Measurements from ENCODE around the gene ANO1.

Gene ANO1

DNA sequence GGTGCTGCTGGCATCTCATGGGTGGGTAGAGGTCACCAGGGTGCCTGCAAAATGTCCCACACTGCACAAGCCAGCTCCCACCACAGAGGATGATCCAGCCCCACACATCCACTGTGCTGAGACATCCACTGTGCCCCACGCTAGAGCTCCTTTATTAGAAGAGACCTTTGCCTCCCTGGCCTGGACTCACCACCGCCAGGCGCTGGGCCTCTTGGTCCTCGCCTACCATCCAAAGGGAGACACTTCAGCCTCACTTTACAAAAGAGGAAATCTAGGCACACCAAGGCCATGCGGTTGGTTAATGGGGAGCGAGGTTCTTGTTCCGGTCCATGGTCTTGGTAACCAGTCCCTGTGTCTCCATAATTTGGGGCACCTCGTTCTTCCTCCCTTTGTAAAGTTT lies 3.4 kb upstream of the ANO1 start:
- no peak for DNase-seq

DNA sequence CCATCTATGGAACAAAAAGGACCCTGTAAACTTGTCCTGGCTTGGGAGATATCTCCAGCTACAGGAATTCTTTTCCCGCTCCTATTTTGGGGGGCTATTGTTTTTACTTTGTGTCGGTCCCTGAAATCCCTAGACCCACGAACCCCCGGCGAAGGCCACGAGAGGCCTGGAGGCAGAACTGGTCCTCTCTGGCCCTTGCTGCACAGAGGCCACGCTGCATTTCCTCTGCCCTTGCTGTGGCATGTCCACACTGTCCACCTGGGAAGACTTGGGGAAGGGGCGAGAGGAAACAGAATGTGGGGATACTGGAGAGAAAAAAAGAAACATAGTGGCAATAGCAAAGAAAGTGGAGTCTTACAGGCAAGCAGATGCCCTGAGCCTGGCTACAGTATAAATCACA lies 2.3 kb upstream of the ANO1 start:
- no peak for DNase-seq

DNA sequence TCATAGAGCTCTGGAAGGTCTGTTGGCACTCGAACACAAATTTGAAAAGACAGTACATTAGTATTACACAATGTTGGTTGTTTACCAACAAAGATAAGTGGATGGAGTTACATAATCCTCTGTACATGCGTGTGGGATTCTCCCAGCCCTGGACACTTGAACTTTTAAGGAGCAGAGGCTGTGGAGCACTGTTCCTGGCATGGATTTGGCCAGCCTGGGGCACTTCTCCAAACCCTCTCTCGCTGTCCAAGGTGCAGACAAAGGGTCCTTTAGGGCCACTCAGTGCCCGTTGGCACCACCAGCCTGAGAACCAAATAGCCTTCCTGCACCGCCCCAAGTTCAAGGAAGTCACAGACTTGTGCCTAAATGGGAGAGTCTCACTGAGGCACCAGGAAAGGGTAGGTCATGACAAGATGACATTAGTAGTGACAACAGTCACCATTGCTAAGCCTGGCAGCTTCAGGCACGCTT lies 1.6 kb upstream of the ANO1 start:
- no peak for DNase-seq

DNA sequence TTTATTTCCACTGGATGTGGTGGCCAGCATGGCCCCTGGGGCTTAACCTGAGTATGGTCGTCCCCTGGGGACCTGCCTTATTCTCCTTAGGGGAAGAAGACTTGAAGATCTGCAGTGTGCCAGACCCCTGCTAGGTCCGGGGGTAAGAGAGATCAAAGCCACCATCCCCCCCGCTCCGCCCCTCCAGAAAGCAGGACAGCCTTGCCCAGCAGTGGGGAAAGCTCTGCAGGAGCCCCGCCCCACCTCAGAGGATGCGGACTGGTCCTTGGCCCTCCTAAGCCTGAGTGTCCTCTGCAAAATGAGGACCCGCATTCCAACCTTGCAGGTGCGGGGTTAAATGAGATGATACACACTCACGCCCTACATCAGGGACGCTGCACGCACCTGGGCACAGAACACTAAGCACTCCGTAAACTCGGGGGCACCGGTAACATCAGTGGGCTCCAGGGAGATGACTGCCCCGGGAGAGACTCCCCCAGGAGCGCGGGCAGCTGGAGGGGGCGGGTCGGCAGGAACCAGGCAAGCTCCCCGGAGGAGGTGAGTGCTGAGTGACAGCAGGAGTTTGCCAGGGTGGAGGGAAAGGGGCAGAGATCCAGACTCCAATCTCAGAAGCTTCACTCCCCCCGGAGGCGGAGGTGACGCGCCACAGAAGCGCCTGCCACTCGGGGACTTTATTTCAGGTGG lies 564 bp upstream of the ANO1 start:
- DNase-seq: no peak

DNA sequence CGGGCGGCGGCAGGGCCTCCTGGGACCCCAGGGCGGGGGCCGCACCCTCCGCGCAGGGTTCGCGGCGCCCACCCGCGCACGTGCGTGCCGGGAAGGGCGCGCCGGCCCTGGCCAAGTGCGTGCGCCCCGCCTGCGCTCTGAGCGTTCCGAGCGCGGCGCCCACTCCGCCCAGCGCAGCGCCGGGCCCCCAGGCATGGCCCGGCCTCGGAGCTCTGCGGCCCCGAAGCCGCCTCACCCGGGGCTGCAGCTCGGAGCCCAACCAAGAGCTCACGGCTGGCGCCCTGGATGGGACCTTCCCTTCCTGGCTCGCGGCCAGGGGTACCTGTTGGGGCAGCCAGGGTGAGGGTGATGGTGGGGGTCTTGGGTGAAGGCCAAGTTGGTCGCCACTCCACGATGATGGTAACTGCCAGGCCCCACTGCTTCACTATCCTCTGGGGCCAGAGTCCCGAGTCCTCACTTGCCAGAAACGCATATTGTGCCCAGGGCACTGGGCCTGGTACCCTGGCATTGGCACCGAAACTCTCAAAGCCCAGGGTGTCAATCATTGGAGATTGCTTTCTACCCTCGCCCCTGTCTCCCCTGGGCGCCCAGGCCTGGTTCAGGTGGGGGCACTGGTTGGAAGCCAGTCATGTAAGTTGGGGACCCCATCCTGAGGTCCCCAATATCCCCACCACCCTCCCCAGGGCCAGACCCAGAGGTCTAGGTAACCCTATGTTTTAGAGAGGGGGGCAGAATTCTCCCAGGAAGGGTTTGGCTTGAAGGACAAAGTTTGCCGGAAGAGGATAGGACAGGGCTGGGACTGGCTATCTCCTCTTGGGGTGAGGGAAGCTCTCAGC lies 882 bp downstream of the ANO1 start:
- no peak for DNase-seq

DNA sequence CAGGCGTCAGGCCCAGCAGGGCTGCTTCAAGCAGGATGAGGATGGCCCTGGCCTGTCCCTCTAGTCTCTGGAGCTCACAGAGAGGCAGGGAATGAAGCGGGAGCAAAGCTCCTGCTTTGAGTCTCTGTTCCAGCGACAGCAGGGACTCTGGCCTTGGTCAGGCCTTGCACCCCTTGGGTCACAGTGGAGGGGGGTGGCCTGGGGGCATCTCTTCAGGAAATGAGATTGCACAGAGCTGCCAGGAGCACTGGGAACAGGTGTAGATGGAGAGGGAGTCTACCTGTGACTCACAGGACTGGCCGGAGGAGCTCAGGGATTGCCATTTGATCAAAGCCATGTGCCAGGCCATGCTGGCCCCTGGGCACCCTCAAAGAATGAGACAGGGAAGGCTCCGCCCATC lies 1.6 kb downstream of the ANO1 start:
- DNase-seq: no peak

DNA sequence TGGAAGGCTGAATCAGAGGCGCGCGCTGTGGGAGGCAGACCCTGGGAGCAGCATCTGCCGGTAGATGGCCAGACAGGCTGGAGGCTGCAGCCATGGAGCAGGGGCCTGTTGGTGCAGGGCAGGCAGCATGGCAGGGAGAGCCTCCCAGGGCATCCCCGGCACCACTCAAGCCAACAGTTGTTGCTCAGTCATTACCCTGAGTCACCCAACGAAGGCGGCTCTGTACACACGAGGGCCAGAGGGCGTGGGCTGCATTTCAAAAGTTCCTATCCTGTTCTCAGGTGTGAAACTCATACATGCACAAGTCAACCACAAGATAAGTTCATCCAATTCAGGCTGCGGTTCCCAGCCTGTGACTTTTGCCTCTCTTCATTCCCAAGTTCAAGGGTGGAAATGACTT lies 2.6 kb downstream of the ANO1 start:
- DNase-seq: no peak

DNA sequence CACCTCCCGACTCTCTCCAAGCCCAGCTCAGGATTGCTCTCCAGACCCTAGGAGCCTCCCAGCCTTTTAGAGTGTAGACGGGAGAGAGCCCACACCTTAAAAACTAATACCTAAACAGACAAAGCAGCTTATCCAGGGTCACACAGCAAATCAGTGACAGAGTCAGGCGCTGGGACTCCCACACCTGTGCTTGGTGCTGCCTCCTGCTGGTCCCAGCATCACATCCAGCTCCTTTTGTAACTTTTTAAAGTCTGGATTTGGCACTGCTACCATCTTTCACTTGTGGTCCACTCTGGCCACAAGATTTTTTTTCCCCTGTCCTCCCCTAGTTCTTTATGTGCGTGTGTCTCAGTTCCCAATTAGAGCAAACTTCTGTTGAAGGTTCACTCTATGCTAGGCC lies 4.7 kb downstream of the ANO1 start:
- DNase-seq: no peak

DNA sequence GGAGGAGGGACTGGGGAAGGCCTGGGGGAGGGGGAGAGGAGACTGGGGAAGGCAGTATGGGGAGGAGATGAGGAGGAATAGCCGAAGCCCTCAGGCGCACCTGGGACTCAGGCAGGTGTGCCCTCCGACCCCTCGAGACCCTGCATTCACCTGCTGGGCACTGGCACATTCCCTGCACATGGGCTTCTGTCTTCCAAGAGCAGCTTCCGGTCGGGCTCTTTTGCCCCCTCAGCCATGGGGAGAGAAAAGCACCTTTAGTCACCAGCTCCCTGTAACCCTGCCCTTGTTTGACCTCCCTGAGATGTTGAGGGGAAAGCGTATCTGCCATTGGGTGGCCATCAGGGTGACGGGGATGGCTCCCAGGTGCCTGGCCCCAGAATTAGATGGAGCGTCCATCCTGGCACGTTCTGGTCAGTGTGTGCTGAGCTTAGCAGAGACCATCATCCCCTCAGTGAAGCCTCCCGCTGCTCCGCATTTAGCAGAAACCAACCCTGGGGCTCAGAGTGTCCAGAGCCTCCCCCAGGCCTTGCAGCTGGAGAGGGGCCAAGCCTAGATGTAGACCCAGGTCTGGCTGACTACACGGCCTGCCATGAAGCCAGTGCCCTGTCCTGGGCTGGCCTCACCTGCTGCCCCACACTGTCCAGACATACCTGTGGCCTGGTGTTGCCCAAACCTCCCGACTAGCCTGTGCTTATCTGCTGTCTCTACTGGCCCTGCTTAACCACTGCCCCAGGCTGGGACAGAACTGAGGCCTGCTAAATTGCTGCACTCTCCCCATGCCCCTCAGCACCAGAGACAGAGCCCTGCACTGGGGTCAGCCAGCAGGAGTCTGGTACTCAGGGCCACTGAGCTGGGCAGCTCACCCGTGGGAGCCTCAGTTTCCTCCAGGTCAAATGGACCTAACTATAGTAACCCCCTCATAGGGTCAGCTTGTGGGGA lies 6.2 kb downstream of the ANO1 start:
- DNase-seq: no peak

DNA sequence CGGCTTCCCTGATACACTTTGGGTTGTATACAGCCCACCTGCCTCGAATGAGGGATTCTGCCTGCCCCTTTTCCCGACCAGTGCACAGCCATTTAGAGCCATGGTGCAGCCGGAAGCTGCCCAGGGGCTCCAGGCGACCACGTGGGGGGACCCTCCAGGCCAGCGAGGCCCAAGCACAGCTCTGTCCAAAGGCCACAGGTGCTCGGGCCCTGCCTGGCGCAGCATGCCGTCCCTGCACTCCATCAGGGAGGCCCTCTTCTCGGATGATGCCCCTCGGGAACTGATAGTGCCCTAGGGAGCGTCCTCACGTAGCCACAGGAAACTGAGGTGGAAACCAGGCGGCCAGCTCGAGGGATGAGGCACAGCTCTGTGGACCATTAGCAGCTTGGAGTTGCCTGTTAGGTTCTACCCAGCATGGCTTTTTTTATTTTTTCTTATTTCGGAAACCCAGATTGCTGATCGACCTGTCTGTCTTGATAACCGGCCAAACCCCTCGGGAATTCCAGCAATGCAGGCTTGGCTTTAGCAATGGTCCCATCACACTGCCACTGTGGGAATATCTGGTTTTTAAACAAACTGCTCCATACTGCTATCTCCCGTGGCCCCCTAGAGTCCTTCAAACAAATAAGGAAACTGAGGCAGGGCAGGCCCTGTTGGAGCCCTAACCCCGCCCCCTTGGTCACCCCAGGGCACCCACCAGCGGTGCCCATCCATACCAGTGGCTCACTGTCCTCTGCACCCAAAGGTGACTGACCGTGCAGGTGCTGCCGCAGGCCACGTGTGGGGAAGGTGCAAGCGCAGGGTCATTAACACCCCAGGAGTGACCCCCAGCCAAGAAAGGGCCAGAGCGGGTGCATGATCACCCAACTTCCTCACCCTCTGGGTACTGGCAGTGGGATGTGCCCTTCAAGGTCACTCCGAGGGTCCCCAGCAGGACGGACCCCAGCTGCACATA lies 8.0 kb downstream of the ANO1 start:
- no peak for DNase-seq

DNA sequence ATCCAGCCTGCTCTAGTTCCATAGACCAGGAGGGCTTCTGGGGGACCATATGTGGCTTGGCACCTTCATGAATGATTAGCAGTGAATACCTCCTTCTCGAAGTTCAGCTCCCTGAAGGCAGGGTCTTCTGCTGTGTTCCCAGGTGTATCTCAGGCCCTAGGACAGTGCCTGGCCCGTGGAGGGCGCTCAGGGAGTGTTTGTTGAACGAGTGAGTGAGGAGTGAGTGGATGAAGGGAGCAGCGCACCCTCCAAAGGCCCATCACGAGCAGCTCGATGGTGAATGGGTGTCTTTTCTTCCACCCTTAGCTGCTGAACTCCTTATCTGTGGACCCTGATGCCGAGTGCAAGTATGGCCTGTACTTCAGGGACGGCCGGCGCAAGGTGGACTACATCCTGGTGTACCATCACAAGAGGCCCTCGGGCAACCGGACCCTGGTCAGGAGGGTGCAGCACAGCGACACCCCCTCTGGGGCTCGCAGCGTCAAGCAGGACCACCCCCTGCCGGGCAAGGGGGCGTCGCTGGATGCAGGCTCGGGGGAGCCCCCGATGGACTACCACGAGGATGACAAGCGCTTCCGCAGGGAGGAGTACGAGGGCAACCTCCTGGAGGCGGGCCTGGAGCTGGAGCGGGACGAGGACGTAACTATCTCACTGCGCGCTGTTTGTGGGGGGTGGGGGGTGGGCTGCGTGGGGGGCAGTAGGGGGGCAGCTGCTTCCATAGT lies 9.5 kb downstream of the ANO1 start:
- no peak for DNase-seq

DNA sequence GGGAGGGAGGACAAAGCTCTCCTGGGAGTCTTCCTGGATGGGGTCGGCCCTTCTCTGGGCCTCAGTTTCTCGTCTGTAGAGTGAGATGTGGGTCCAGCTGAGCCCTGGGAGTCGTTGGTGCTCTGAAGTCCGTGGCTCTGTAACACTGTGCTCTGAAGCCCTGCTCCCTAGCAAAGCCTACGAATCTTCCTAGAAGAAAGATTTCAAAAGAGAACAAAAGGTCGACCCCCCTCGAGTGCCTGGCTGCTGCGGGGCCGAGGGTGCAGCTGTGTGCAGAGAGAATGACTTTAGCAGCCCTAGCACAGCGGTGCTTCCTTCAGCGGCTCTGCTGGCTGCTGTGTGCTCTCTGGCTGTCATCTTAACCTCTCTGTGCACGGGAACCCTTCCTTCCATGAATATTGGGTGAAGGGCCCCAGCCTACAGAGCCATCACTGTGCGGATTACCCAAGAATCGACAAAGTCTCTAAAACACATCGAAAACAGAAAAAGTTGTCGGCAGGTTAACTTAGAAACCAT lies 10.7 kb downstream of the ANO1 start:
- no peak for DNase-seq

DNA sequence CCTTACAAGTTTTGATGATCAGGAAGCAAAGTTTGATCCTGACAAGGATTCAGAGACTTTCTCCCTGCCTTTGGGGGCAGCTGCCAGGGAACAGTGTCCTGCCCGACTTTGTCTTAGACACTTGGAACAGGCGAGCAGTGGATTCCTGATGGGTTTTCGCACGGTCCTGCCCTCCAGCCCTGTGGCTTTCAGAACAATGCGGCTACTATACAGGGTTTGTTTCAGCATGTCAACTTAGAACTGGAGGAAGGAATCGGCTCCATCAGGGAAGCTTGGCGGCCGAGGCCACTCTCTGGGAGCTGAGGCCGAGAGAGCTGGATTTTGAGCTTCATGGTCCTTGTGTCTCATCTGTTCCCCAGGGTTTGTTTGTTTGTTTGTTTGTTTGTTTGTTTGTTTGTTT lies 11.5 kb downstream of the ANO1 start:
- no peak for DNase-seq

DNA sequence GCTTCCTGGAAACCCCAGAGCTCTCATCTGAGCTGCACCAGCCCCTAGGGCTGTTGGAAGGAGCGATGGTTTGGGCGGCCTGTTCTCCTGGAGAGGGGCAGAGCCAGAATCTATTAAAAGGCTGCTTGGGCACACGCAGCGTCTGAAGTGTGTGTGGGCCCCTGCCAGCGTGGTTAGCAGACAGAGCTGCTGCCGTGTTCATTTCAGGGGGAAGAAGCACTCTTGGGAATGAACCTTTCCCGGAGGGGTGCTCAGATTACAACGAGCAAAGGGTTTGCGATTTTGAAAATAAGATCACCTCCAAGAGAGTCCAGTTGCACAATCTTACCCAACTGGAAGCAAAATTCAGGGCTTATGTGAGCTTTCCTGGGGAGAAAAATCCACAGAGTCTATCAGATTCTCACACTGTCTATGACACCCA lies 12.9 kb downstream of the ANO1 start:
- no peak for DNase-seq

DNA sequence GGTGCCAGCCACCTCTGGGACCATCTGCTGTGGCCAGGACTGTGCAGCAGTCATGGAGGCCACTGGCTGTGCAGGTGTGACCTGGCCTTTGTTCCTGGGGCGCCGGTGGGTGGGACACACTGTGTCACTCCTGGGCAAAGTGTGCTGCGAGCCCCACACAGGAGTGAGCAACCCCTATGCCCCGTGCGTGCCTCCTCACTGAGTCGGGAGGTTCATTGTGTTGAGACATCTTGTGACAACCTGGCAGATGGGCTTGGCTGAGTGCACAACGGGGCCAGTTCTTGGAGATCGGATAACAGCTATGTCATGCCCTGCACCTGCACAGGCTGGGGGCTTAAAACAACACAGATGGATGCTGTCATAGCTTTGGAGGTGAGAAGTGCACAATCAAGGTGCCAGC lies 13.5 kb downstream of the ANO1 start:
- DNase-seq: no peak

DNA sequence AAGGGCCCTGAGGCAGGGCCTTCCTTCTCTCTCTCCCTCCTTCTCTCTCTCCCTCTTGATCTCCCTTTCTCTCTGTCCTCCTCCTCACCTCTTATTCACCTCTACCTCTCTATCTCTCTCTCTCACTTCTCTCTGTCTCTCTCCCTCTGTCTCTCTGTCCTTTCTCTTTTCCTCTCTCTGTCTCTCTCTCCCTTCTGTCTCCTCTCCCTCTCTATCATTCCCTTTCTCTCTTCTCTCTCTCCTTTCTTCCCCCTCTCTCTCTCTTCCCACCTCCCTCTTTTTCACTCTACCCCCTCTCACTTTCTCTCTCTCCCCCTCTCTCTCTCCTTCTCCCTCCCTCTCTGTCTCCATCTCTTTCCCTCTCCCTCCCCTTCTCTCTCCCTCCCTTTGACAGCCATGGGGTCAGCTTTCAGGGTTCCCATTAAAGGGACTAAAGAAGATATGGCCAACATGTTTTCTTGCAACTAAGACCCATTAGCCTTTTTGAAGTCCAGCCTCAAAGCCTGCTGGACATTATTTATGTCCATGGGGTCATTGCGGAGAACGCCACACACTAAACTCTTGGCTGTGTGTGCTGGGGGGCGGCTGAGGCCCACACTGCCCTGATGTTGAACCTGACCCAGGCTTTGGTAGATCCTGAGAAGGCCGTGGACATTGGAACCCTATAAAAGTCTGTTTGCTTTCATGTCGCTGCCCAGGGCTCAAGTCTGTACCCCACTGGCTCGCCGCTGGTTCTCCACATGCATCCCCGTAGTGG lies 15.0 kb downstream of the ANO1 start:
- DNase-seq: no peak

DNA sequence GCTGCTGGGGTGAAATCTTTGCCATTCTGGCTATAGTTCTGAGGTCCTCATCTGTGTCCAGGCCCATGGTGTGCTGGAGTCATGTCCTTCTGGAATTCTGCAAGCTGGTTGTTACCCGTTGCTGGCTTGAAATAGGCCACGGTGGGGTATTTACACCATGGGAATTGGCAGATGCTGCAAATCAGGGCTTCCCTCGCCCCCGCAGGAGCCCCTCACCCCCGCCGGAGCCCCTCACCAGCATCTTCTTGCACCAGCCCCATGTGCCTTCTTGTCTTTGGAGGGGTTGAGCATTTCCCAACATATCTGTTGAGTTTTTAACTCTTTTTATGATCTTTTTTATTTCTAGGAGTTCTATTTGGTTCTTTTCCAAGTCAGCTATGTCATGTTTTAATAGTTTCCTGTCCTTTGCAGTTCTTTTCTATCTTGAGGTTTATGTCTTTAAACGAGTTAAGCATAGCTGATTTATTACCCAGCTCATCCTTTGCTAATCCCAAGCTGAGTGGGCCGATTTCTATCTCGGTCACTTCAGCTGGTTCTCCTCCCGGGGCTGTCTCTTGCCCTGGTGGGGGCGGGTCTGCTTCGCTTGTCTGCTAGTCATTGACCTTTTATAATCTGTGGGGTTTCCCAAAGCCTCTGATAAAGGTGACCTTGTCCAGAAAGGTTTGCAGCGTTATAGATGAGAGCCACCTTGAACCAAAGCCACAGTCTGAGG lies 17.6 kb downstream of the ANO1 start:
- DNase-seq: no peak

DNA sequence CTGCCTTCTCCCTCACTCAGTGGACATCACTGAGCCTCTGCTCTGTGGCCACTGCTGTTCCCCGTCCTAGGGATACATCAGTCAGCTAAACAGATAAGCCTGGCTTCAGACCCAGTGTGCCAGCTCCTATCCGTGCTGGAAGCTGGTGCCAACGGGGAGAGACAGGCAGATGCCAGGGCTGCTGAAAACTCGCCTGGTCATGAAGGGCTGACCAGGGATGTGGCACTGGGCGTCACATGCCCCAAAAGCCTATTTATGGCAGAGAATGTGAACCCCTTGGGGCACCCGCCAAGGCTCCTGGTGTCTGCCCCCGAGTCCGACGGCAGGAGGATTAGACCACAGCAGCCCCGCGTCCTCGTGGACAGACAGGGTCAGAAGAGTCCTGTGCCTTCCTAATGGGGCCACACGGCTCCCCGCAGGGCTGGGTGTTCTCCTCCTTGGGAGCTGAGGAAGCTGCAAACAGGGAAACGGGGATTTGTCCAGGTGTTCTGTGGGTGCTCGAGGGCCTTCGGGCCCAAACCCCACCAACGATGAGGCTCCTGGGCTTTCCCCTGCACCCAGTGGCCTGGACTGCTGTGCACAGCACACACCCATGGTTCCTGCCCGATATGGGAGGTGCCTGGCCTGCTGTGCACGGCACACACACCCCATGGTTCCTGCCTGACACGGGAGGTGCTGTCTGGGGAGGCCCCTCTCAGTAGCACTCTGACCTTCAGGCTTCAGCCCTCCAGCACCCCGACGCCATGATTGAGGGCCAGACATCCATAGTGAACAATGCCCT lies 19.9 kb downstream of the ANO1 start:
- DNase-seq: no peak

DNA sequence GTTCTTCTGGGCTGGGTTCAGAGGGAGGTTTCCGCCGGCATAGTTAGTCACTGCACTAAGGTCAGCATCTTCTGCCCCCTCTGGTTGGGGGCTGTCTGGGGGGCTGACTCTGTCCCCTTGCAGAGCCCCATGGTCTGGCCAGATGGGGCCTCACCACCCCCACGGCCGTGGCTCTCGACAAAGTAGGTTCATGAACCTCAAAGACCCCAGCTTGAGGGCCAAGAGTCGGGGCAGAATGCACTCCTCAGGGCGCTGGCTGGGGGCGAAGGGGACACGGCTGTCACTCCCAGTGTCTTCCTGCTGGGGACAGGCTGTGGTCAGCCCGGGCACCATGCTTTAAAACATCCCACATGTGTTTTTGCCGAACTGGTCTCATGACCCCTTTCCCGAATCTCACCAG lies 20.8 kb downstream of the ANO1 start:
- DNase-seq: no peak
